ENCODE results near the gene NAA11.
"Not testable (repeated sequence)": the region's sequence is repeated elsewhere in the genome, so short reads cannot be mapped to it uniquely, and the experiment has no call there.

Gene NAA11

GRCh38 chr4:79306795-79307194 is 19.1 kb downstream of the NAA11 start:
- no peak for DNase-seq

GRCh38 chr4:79300280-79300679 is 25.6 kb downstream of the NAA11 start:
- DNase-seq, result no peak

GRCh38 chr4:79298484-79298883 is 27.4 kb downstream of the NAA11 start:
- DNase-seq, result no peak

GRCh38 chr4:79298027-79298426 is 27.8 kb downstream of the NAA11 start:
- no peak for DNase-seq

- DNase-seq, result no peak
Measured at GRCh38 chr4:79297479-79297878, 28.4 kb downstream of the NAA11 start.

- no peak for DNase-seq
Measured at GRCh38 chr4:79296768-79297428, 29.0 kb downstream of the NAA11 start.

- DNase-seq, result no peak
Measured at GRCh38 chr4:79295086-79295485, 30.8 kb downstream of the NAA11 start.

GRCh38 chr4:79294064-79294463 is 31.8 kb downstream of the NAA11 start:
- no peak for DNase-seq

- DNase-seq, result no peak
Measured at GRCh38 chr4:79292008-79292407, 33.9 kb downstream of the NAA11 start.

GRCh38 chr4:79290376-79290775 is 35.5 kb downstream of the NAA11 start:
- no peak for DNase-seq

- DNase-seq, result no peak
Measured at GRCh38 chr4:79288185-79288584, 37.7 kb downstream of the NAA11 start.

GRCh38 chr4:79287718-79288117 is 38.1 kb downstream of the NAA11 start:
- DNase-seq, result no peak

- DNase-seq, result no peak
Measured at GRCh38 chr4:79287076-79287475, 38.8 kb downstream of the NAA11 start.

- no peak for DNase-seq
Measured at GRCh38 chr4:79281566-79282359, 44.1 kb downstream of the NAA11 start.

GRCh38 chr4:79277467-79277866 is 48.4 kb downstream of the NAA11 start:
- DNase-seq, result not testable (repeated sequence)

- no peak for DNase-seq
Measured at GRCh38 chr4:79273915-79274314, 51.9 kb downstream of the NAA11 start.

GRCh38 chr4:79272761-79273160 is 53.1 kb downstream of the NAA11 start:
- no peak for DNase-seq

GRCh38 chr4:79272126-79272525 is 53.7 kb downstream of the NAA11 start:
- DNase-seq, result no peak

GRCh38 chr4:79267671-79268070 is 58.2 kb downstream of the NAA11 start:
- DNase-seq, result no peak

Data from CD4-positive, alpha-beta T cell treated with Interleukin-10 for 1 hour (primary cell).